ENCODE measurements around the gene NOPCHAP1. TPM values are rescaled to one million over a fixed set of nuclear protein-coding genes. Genes with fewer than 3 reads are reported as not detected.

NOPCHAP1 gene
- total RNA-seq, 1 donor from 2014 or later = 13.3 TPM

GRCh38 chr12:104964856-104965205 lies 21.3 kb upstream of the NOPCHAP1 start:
- Histone ChIP-seq H3K4me1 (no peaks in the 10 kb centered on the region), H3K27me3 (no peaks in the 10 kb centered on the region), H3K4me3 (no peak overlapping the region), H3K27ac (no peak overlapping the region), H3K36me3 (no peaks in the 10 kb centered on the region), H3K9me3 (no peaks in the 10 kb centered on the region)
- intact Hi-C loops (cut with DNase I) = loop anchor here (5.0 kb wide), 1 partner anchor 1387 kb away; no protein-coding TSS in a partner anchor
- DNase-seq (ENCODE audit: extremely low spot score in 2 of 2) = no peak
- TF ChIP-seq POLR2A (IDR thresholded peaks at IDR 0.05) = no peak

GRCh38 chr12:104966677-104967076 lies 19.4 kb upstream of the NOPCHAP1 start:
- H3K27ac ChIP-seq = no peak overlapping the region
- DNase-seq (ENCODE audit: extremely low spot score in 2 of 2) = no peak
- intact Hi-C loops (cut with DNase I) = loop anchor here (5.0 kb wide), 1 partner anchor 1386 kb away; no protein-coding TSS in a partner anchor
- H3K9me3 ChIP-seq = no peaks in the 10 kb centered on the region
- TF ChIP-seq POLR2A (IDR thresholded peaks at IDR 0.05) (no peak), CTCF (IDR thresholded peaks at IDR 0.05) (no peak), POLR2AphosphoS5 (IDR thresholded peaks at IDR 0.05; ENCODE audit: insufficient read depth in 1 of 2, low read depth in 1 of 2) (no peak)
- H3K4me3 ChIP-seq = no peak overlapping the region
- no peaks in the 10 kb centered on the region for H3K27me3 ChIP-seq
- H3K36me3 ChIP-seq = no peaks in the 10 kb centered on the region
- H3K4me1 ChIP-seq = no peaks in the 10 kb centered on the region

- Histone ChIP-seq H3K9me3 (no peaks in the 10 kb centered on the region), H3K36me3 (no peaks in the 10 kb centered on the region), H3K27me3 (no peaks in the 10 kb centered on the region), H3K4me1 (no peaks in the 10 kb centered on the region), H3K4me3 (no peak overlapping the region), H3K27ac (no peak overlapping the region)
- no peak for DNase-seq (ENCODE audit: extremely low spot score in 2 of 2)
- TF ChIP-seq POLR2A (IDR thresholded peaks at IDR 0.05) = no peak
- TF ChIP-seq CTCF (IDR thresholded peaks at IDR 0.05) = no peak
- TF ChIP-seq POLR2AphosphoS5 (IDR thresholded peaks at IDR 0.05; ENCODE audit: insufficient read depth in 1 of 2, low read depth in 1 of 2) = no peak
- intact Hi-C loops (cut with DNase I) = loop anchor here (5.0 kb wide), 1 partner anchor 1383 kb away; no protein-coding TSS in a partner anchor
These were observed 16.8 kb upstream of the NOPCHAP1 start for GRCh38 chr12:104969343-104969742.

- H3K9me3 ChIP-seq = no peaks in the 10 kb centered on the region
- intact Hi-C loops (cut with DNase I) = no loop called here
- H3K27ac ChIP-seq = no peak overlapping the region
- H3K36me3 ChIP-seq = no peaks in the 10 kb centered on the region
- H3K27me3 ChIP-seq = no peaks in the 10 kb centered on the region
- DNase-seq (ENCODE audit: extremely low spot score in 2 of 2) = no peak
- H3K4me1 ChIP-seq = no peaks in the 10 kb centered on the region
- no peak for TF ChIP-seq CTCF (IDR thresholded peaks at IDR 0.05)
- TF ChIP-seq POLR2A (IDR thresholded peaks at IDR 0.05) = no peak
- no peak overlapping the region for H3K4me3 ChIP-seq
These were observed 14.8 kb upstream of the NOPCHAP1 start for GRCh38 chr12:104971306-104971705.

- no peak for TF ChIP-seq CTCF (IDR thresholded peaks at IDR 0.05)
- TF ChIP-seq POLR2AphosphoS5 (IDR thresholded peaks at IDR 0.05; ENCODE audit: insufficient read depth in 1 of 2, low read depth in 1 of 2) = no peak
- no peak for TF ChIP-seq POLR2A (IDR thresholded peaks at IDR 0.05)
- DNase-seq (ENCODE audit: extremely low spot score in 2 of 2) = no peak
- intact Hi-C loops (cut with DNase I) = no loop called here
These were observed 12.9 kb upstream of the NOPCHAP1 start for GRCh38 chr12:104973250-104973649.

More at GRCh38 chr12:104973250-104973649, 12.9 kb upstream of the NOPCHAP1 start:
- Histone ChIP-seq H3K4me1 (no peaks in the 10 kb centered on the region), H3K9me3 (no peaks in the 10 kb centered on the region), H3K4me3 (no peak overlapping the region), H3K27ac (no peak overlapping the region), H3K36me3 (no peaks in the 10 kb centered on the region), H3K27me3 (no peaks in the 10 kb centered on the region)
